HepG2 (cell line): ENCODE results near the gene PNP. TPM values are rescaled to one million over a fixed set of nuclear protein-coding genes. Genes with fewer than 3 reads are reported as not detected.
A peak's percentile ranks its signal among the peaks of the same experiment; 100 is the strongest.

ENCODE experiments used
- ATF4 ChIP-seq, 2 experiments: fragments of 450-650 bp in 1 of 2; sonication (generic) in 1 of 2; formaldehyde crosslinking; IDR thresholded peaks; 2 replicates each; pipeline versions ENCODE4 v1.5.0 to v1.8.0; 2020 to 2022; ENCODE audit warnings: mild to moderate bottlenecking in 1 of 2, missing genetic modification reagents in 1 of 2
- CAMTA2 ChIP-seq: sonication (generic); formaldehyde crosslinking; IDR thresholded peaks from 2 replicates; pipeline ENCODE4 v1.4.0; 2020; ENCODE audit warnings: mild to moderate bottlenecking, missing genetic modification reagents, borderline replicate concordance
- CSRNP1 ChIP-seq: sonication (generic); formaldehyde crosslinking; IDR thresholded peaks from 2 replicates; pipeline ENCODE4 v1.8.1; 2023; ENCODE audit warnings: mild to moderate bottlenecking, missing genetic modification reagents
- HNF1B ChIP-seq: sonication (generic); formaldehyde crosslinking; IDR thresholded peaks from 2 replicates; pipeline ENCODE4 v1.5.1; 2020; ENCODE audit warnings: mild to moderate bottlenecking, moderate library complexity, missing genetic modification reagents
- NBN ChIP-seq: fragments of 450-650 bp; conservative IDR thresholded peaks from 2 replicates; pipeline ENCODE4 v1.6.1; 2017
- NKX3-1 ChIP-seq: sonication (generic); formaldehyde crosslinking; IDR thresholded peaks from 2 replicates; pipeline ENCODE4 v1.5.0; 2020; ENCODE audit warnings: missing genetic modification reagents
- NR2F2 ChIP-seq: IDR thresholded peaks from 2 replicates; pipeline ENCODE4 v1.6.1; 2012; ENCODE audit warnings: low read depth, inconsistent platforms, borderline replicate concordance
- PTBP1 ChIP-seq: fragments of 200-400 bp; formaldehyde crosslinking; IDR thresholded peaks from 2 replicates; pipeline ENCODE4 v1.6.1; 2018; ENCODE audit warnings: low read length, low read depth; ENCODE audit not compliant: poor library complexity, severe bottlenecking
- RBM22 ChIP-seq: fragments of 200-400 bp; formaldehyde crosslinking; optimal IDR thresholded peaks from 2 replicates; pipeline ENCODE3; 2017; ENCODE audit warnings: mild to moderate bottlenecking, low read length, moderate library complexity
- SKI ChIP-seq: fragments of 450-650 bp; IDR thresholded peaks from one replicate; pipeline ENCODE4 v1.6.1; 2018; ENCODE audit warnings: mild to moderate bottlenecking; ENCODE audit not compliant: partially characterized antibody
- SSRP1 ChIP-seq: IDR thresholded peaks from 2 replicates; pipeline ENCODE4 v1.6.1; 2016; ENCODE audit warnings: control low read depth
- ZNF142 ChIP-seq: sonication (generic); formaldehyde crosslinking; IDR thresholded peaks from 2 replicates; pipeline ENCODE4 v1.4.0; 2020; ENCODE audit warnings: missing genetic modification reagents
- ZNF510 ChIP-seq: sonication (generic); formaldehyde crosslinking; IDR thresholded peaks from 2 replicates; pipeline ENCODE4 v1.4.0; 2020; ENCODE audit warnings: low read depth, mild to moderate bottlenecking, missing genetic modification reagents
- ZNF550 ChIP-seq: sonication (generic); formaldehyde crosslinking; IDR thresholded peaks from 2 replicates; pipeline ENCODE4 v1.4.0; 2020; ENCODE audit warnings: mild to moderate bottlenecking, missing genetic modification reagents, borderline replicate concordance
- ZNF839 ChIP-seq: sonication (generic); formaldehyde crosslinking; IDR thresholded peaks from 2 replicates; pipeline ENCODE4 v1.4.0; 2020; ENCODE audit warnings: missing genetic modification reagents, mild to moderate bottlenecking, borderline replicate concordance
- ZSCAN22 ChIP-seq: sonication (generic); formaldehyde crosslinking; IDR thresholded peaks from 2 replicates; pipeline ENCODE4 v1.4.0; 2020; ENCODE audit warnings: mild to moderate bottlenecking, missing genetic modification reagents
- polyA plus RNA-seq, 8 experiments: library from polyadenylated mRNA; depleted of rRNA in 3 of 8; stranded (reverse) in 7 of 8; unstranded in 1 of 8; fragments of >200 nt; fragmentation: Illumina TruSeq in 4 of 8; extraction: Trizol in 4 of 8; gene quantifications; 2 replicates each; pipeline versions ENCODE4 v1.2.1 to v1.2.3, GENCODE V29; 2011 to 2016; ENCODE audit warnings: low read depth in 4 of 8, missing spikeins in 1 of 8, mixed read lengths in 1 of 8; ENCODE audit not compliant: insufficient read depth in 1 of 8
- total RNA-seq, 5 experiments: library from RNA; depleted of rRNA; stranded (reverse); fragments of >200 nt; fragmentation: Illumina TruSeq; extraction: Trizol; gene quantifications; 2 replicates each; pipeline ENCODE4 v1.2.3, GENCODE V29; 2016; ENCODE audit warnings: low read depth in 1 of 5

Gene PNP
- total and polyA plus RNA-seq, 2 of the 13 experiments (the other 11 are each of a cell fraction or from before 2014, with no cell fraction given), result 45.4 to 74.8 TPM

GRCh38 chr14:20469242-20469889 lies at the start of gene PNP (continued):
- TF ChIP-seq ZNF142 (CRISPR knock-in tag), result peak; percentile 73
- TF ChIP-seq NR2F2, result no peak; the same call in 1 of the 2 replicates
- peak in 1 of 2 experiments; percentile 50; a peak in 1 of 4 replicates for TF ChIP-seq ATF4 (CRISPR knock-in tag; IDR thresholded peaks at IDR 0.05)
- no peak for TF ChIP-seq NBN
- TF ChIP-seq ZNF510 (CRISPR knock-in tag), result peak; percentile 40; the same call in 1 of the 2 replicates
- 0 out of 2 replicates have a peak, but pooled peaks have one; percentile 9 for TF ChIP-seq HNF1B
- TF ChIP-seq CSRNP1 (CRISPR knock-in tag), result peak; percentile 93; the same call in 1 of the 2 replicates
- TF ChIP-seq ZNF839, result peak; percentile 90; the same call in 1 of the 2 replicates
- TF ChIP-seq SSRP1, result peak; percentile 85; the same call in 1 of the 2 replicates
- peak; percentile 15 for TF ChIP-seq SKI
- TF ChIP-seq RBM22, result no peak
- peak; percentile 83 for TF ChIP-seq PTBP1
- 0 out of 2 replicates have a peak, but pooled peaks have one; percentile 51 for TF ChIP-seq NKX3-1 (CRISPR knock-in tag)
- 0 out of 2 replicates have a peak, but pooled peaks have one; percentile 12 for TF ChIP-seq ZSCAN22 (CRISPR knock-in tag)
- peak; percentile 23; the same call in 1 of the 2 replicates for TF ChIP-seq ZNF550
- 0 out of 2 replicates have a peak, but pooled peaks have one; percentile 68 for TF ChIP-seq CAMTA2 (CRISPR knock-in tag)
